Nephron progenitor cell (in vitro differentiated cells): ENCODE measurements around the gene CALD1.

ENCODE experiments used
- DNase-seq: peaks from one replicate; pipeline ENCODE4 v3.0.0; 2021
- H3K27ac Mint-ChIP-seq: 2 replicates; pipeline ENCODE4 v1.8.0; 2021; ENCODE audit warnings: mild to moderate bottlenecking, moderate library complexity, mixed read lengths
- H3K27me3 Mint-ChIP-seq: 2 replicates; pipeline ENCODE4 v1.8.0; 2021; ENCODE audit warnings: mild to moderate bottlenecking, low read depth, mixed read lengths; ENCODE audit not compliant: poor library complexity
- H3K36me3 Mint-ChIP-seq: 2 replicates; pipeline ENCODE4 v1.8.0; 2021; ENCODE audit warnings: low read depth, mixed read lengths
- H3K4me1 Mint-ChIP-seq: 2 replicates; pipeline ENCODE4 v1.8.0; 2021; ENCODE audit warnings: mixed read lengths
- H3K4me3 Mint-ChIP-seq: 2 replicates; pipeline ENCODE4 v1.8.0; 2021; ENCODE audit warnings: mild to moderate bottlenecking, moderate library complexity, mixed read lengths
- H3K9me3 Mint-ChIP-seq: 2 replicates; pipeline ENCODE4 v1.8.0; 2021; ENCODE audit warnings: mild to moderate bottlenecking, moderate library complexity, mixed read lengths
- TF ChIP-seq, protein P1 (sequence below): fragments of 200-600 bp; sonication (generic); IDR thresholded peaks from 2 replicates; pipeline ENCODE4 v1.5.0; 2021; ENCODE audit warnings: antibody characterized with exemption

Gene CALD1

DNA sequence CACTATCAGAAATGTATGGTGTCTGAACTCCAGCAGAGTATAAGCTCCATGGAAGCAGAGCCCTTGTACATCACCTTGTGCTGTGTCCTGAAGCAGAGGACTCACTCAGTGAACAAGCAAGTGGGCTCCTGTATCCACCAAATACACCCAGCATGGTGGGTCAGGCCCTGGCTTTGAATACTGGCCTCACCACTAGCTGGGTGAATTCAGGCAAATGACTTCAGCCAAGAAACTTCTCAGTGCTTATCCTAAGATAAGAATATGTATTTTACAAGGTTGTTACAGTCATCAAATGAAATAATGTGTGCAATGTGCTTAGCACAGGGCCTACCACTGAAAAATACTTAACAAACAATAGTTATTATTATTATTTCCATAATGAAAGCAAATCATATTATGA, 62.6 kb downstream of the CALD1 start:
- H3K27ac Mint-ChIP-seq: no peak overlapping the region
- no peaks in the 10 kb centered on the region for H3K4me1 Mint-ChIP-seq
- no peaks in the 10 kb centered on the region for H3K9me3 Mint-ChIP-seq
- peaks cover 10% of the 10 kb centered on the region for H3K36me3 Mint-ChIP-seq
- TF ChIP-seq, protein P1, sequence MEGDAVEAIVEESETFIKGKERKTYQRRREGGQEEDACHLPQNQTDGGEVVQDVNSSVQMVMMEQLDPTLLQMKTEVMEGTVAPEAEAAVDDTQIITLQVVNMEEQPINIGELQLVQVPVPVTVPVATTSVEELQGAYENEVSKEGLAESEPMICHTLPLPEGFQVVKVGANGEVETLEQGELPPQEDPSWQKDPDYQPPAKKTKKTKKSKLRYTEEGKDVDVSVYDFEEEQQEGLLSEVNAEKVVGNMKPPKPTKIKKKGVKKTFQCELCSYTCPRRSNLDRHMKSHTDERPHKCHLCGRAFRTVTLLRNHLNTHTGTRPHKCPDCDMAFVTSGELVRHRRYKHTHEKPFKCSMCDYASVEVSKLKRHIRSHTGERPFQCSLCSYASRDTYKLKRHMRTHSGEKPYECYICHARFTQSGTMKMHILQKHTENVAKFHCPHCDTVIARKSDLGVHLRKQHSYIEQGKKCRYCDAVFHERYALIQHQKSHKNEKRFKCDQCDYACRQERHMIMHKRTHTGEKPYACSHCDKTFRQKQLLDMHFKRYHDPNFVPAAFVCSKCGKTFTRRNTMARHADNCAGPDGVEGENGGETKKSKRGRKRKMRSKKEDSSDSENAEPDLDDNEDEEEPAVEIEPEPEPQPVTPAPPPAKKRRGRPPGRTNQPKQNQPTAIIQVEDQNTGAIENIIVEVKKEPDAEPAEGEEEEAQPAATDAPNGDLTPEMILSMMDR: no peak
- no peaks in the 10 kb centered on the region for H3K27me3 Mint-ChIP-seq
- H3K4me3 Mint-ChIP-seq: no peak overlapping the region
- no peak for DNase-seq

DNA sequence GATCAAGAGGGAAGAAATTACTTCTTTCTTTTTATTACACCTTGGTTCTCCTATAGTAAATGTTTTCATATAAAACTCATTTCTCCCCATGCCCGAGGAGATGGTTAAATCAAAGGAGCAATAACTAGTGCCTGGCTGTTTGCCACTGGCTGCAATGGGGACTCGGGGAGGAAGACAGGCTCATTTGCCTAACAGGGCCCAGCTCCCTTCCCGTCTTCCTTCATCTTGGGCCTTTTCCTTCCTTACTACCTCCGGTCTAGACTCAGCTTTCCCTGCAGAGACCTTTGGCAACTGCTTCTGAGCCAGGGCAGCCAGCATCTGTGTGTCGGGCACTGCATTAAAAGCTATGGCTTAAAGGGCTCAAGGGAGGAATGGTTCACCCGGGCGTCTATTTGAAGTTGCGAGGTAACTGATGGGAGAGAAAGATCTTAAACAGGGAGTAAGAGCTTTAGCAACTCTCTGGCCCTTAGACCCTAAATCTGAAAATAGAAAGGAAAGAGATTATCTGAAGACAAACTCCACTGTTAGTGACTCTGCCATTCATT, 63.5 kb downstream of the CALD1 start:
- TF ChIP-seq, protein P1: no peak
- Mint-ChIP-seq H3K9me3 (no peaks in the 10 kb centered on the region), H3K27ac (no peak overlapping the region), H3K27me3 (peaks cover 2% of the 10 kb centered on the region), H3K36me3 (peaks cover 10% of the 10 kb centered on the region), H3K4me1 (no peaks in the 10 kb centered on the region), H3K4me3 (no peak overlapping the region)
- DNase-seq: no peak

DNA sequence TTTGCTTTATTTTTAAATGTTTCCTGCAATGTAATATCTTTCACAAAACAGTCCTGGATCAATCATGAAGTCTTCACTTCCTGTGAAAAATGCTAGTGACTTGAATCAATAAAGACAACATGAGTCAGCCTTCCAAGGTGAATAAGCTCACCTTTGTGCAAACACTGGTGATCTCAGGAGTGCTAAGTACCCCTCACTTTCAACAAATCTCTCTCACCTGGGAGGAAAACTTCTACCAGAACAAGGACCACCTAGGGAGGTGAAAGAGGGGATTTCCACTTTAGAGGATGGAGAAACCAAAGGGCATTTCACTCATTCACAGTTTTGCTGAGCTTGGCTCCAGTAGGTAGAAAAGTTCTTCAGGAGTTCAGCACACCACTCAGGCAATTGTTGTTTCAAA, 64.8 kb downstream of the CALD1 start:
- no peak for DNase-seq
- no peaks in the 10 kb centered on the region for H3K9me3 Mint-ChIP-seq
- TF ChIP-seq, protein P1: no peak
- no peaks in the 10 kb centered on the region for H3K4me1 Mint-ChIP-seq
- H3K4me3 Mint-ChIP-seq: no peak overlapping the region
- no peak overlapping the region for H3K27ac Mint-ChIP-seq
- peaks cover 2% of the 10 kb centered on the region for H3K27me3 Mint-ChIP-seq
- peaks cover 10% of the 10 kb centered on the region for H3K36me3 Mint-ChIP-seq

DNA sequence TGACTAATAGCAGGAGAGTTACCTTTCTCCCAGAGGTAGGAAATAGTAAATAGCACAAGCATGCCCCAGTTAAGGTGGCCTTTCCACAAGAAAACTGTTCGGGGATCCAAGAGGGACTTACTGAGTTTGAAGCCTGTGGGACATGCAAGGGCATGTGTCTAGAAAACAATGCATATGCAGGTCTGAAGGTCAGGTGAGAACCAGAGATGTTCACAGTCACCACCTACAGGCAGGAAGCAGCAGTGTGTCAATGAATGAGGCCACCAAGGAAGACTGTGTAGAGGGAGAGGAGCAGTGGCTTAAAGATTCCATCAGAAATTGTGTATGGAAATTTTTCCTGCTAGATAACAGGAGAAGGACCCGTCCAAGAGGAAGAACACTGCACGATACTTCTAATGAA, 66.0 kb downstream of the CALD1 start:
- TF ChIP-seq, protein P1: no peak
- DNase-seq: no peak
- Mint-ChIP-seq H3K27me3 (peaks cover 2% of the 10 kb centered on the region), H3K4me1 (peaks cover 7% of the 10 kb centered on the region), H3K4me3 (no peak overlapping the region), H3K27ac (no peak overlapping the region), H3K9me3 (no peaks in the 10 kb centered on the region), H3K36me3 (peaks cover 10% of the 10 kb centered on the region)

DNA sequence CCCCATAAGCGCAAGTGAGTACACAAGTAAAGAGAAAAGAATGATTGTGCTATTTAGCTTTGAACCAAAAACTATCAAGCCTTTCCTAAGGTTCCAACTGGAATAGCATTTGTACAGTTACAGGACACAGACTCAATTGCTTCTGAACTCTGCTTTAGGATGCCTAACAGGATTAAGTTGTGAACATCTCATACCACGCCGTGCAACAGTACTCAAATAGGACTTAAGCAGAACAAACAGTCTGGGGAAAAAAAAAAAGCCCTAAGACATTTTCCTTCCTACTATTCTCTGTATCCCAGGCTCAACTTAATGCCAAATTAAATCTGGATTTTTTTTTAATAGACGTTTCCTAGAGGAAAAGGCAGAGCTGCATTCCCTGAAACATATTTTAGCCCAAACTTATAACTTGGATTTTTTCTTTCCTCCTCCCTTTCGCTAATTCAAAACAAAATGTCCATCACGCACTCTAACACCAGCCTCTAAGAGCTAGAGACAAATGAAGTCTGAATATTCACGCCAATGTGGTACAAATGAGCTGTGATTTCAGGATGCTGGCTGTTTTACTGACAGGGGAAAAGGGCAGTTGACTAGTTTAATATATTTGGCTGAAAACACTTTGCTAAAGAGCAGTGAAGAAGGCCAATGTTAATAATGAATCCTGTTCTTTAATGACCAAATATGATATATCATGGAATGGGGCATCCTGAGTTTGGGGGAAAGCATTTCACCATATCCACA, 68.6 kb downstream of the CALD1 start:
- Mint-ChIP-seq H3K27me3 (peaks cover 2% of the 10 kb centered on the region), H3K4me3 (no peak overlapping the region), H3K36me3 (peaks cover 10% of the 10 kb centered on the region), H3K27ac (no peak overlapping the region), H3K4me1 (peaks cover 24% of the 10 kb centered on the region), H3K9me3 (no peaks in the 10 kb centered on the region)
- TF ChIP-seq, protein P1: no peak
- no peak for DNase-seq

DNA sequence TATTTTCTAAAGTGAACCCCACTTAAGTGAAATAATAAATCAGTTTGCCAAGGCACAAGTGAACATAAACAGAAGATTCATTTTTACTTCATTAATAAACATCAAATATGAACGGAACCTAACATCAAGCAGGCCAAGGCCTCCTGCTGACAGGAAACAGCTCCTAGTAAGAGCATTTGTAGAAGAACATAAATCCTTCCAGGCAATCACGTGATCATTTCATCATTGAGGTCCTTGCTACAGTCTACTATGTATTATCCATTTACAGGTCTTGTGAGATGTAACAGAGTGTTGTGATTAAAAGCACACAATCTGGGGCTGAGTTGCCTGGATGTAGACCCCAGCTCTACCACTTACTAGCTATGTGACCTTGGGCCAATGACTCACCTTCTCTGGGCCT, 70.6 kb downstream of the CALD1 start:
- Mint-ChIP-seq H3K4me3 (no peak overlapping the region), H3K27ac (no peak overlapping the region), H3K9me3 (peaks cover 4% of the 10 kb centered on the region), H3K36me3 (peaks cover under 1% of the 10 kb centered on the region), H3K4me1 (peaks cover 30% of the 10 kb centered on the region), H3K27me3 (peaks cover 2% of the 10 kb centered on the region)
- no peak for DNase-seq
- TF ChIP-seq, protein P1: no peak
